HG03159 (cell line): ENCODE data around the gene FAM156B.
"Not testable (repeated sequence)": the region's sequence is repeated elsewhere in the genome, so short reads cannot be mapped to it uniquely, and the experiment has no call there.

Experiments
- ATAC-seq: cut with Tn5 transposase; IDR thresholded peaks from one replicate; pipeline ENCODE4 v1.9.1; 2021; ENCODE audit warnings: mild to moderate bottlenecking, moderate library complexity; ENCODE audit not compliant: unreplicated experiment

Gene FAM156B, protein sequence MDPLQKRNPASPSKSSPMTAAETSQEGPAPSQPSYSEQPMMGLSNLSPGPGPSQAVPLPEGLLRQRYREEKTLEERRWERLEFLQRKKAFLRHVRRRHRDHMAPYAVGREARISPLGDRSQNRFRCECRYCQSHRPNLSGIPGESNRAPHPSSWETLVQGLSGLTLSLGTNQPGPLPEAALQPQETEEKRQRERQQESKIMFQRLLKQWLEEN

DNA sequence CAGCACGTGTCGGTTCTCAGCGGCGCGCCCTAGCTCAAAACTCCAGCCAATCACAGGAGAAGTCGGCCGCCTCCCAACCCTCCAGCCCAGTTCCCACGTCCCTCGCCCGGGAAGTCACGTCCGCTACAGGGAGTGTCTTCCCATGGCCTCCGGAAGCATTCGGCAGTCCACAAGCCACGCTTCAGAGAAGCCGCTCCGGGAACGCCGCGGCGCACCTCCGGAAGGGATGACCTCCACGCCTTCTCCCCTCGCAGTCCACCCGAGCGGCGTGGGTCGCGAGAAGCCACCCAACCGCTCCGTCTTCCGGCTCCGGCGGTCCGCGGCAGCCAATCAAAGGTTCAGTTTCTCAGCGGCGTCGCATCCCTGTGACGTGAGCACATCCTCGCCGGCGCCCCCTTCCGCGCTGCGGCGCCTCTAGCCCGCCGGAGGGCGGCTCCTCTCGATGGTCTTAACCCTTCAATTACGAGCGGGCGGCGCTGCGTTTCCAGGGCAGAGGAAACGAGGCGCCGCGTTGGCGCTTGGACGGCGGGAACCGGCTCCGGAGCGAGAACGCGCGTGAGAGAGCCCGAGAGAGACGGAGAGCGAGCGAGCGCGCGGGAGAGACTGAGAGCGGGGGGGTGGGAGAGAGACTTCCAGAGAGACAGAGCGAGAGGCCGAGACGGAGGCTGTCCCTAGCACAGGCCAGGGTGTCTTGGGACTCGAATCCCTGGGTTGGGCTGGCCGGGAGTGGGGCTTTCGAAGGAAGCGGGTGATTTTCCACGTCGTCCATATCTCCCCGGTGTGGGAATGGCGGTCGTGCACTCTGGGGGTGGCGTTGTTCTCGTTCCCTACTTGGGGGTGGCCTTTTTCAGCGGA is at the start of gene FAM156B:
Gene FAM156B, plus strand, starts transcription at position 476 of the 855 bp plus-strand sequence. CDS start 9,896 bp downstream, outside the sequence.
- ATAC-seq, result peak; percentile 80

DNA sequence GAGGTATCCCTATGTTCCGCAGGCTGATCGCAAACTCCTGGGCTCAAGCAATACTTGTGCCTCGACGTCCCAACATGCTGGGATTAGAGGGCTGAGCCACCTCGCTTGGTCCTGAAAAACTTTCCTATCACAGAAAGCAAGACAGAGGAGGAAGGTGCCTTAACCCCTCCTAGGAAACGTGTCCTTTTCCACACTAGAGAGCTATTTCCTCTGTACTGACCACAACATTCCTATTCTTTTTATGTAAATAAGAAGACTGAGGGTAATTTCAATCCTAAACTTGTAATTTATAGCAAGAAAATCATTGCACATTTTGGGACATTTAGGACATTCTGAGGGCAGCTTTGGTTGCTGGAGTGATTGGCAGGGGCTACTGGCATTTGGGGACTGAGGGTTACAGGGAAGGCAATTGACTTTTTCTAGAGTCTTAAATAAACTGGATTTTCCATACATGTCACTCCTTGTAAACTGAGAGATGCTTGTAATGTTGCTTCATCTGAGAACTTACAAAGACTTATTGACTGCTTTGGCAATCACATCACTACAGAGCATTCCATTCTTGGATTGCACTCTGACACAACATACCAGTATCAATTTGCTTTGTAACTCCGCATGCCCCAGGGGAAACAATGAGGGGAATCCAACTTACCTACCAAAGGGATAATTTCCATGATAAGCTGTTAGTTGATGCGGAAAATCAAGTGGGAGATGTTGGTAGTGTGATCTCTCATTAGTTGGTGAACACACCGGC is 44.8 kb upstream of the FAM156B start:
- ATAC-seq, result no peak

DNA sequence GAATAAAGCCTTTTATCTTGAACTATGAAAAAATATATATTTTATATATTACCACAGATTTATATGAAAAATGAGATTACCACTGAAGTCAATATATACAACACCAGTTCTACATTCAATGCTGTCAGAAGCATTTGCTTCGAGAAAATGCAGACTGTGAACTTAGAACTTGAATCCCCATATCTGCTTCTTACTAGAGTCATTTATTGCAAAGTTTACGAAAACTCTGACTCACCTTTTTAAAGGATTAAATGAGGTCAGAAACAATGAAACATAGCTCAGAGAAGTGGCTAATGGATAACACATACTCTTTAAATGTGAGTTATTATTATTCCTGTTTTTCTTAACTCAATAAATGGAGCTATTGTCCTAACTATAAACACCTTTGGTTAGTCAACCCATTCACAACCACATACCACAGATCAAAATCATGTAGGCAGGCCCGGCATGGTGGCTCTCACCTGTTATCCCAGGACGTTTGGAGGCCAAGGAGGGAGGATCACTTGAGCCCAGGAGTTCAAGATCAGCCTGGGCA is 40.1 kb upstream of the FAM156B start:
- not testable (repeated sequence) for ATAC-seq

GRCh38 chrX:52865343-52865998 is 31.7 kb upstream of the FAM156B start:
- no peak for ATAC-seq

DNA sequence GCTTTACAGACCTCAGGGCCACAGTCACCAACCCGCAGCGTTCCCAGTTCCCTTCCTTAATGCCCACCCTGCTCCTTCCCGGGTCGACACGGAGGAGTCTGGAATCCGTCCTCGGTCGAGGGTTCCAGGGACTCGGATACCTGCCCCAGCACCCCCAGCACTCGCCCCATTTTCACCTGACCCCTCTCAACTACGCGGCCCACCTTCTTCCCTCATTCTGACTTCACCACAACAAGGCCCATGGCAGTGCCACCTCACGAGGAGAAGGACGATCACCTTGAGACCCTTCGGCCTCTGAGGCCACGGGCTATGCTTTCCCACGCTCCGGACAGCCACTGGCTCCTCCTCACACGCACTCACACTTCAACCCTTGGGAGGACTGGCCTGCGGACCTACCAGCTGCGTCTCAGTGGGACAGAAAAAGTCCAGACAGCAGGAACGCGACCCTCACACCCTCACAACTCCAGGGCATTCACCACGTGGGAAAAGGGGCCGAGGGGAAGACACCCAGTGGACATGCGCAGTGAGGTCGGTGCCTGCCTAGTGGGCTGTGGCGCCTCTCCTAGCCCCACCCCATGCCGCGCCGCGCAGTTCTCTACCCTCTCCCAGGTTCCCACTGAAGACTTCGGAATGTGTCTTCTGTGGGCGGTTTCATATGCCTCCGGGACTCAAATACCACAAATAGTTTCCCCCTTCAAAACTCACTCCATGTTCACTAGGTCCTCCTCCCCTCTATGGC is 29.4 kb upstream of the FAM156B start, which contains the start of gene XAGE3:
Gene XAGE3, minus strand, starts transcription at position 474 of the 739 bp plus-strand sequence. CDS start 950 bp downstream, outside the sequence.
- no peak for ATAC-seq

DNA sequence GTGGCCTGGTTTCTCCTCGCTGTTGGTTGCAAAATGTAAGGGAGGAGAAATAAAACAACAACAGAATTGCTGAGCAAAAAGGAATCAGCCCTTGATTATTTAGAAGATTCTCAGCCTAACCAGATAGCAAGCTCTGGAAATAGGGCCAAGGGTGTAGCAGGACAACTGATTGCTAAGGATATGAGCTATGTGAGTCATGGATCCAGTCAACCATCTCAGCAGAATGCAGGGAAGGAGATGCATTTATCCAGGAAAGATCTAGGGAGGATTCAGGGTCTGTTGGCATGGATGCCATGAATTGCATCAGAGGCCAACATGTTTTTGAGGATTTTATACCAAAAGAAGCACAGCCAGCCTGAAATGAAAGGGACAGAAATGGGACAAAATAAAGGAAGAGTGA is 27.1 kb upstream of the FAM156B start:
- no peak for ATAC-seq

DNA sequence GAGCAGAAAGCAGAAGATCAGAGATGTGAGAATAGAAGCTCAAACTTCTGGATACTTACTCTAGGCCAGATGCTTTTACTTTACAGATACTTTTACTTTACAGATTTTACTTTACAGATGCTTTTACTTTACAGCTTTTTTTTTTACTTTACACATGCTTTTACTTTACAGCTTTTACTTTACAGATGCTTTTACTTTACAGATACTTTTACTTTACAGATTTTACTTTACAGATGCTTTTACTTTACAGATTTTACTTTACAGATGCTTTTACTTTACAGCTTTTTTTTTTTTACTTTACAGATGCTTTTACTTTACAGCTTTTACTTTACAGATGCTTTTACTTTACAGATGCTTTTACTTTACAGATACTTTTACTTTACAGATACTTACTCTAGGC is 23.3 kb upstream of the FAM156B start:
- not testable (repeated sequence) for ATAC-seq

GRCh38 chrX:52874661-52875060 is 22.5 kb upstream of the FAM156B start:
- ATAC-seq, result no peak

GRCh38 chrX:52875436-52875835 is 21.7 kb upstream of the FAM156B start:
- not testable (repeated sequence) for ATAC-seq

DNA sequence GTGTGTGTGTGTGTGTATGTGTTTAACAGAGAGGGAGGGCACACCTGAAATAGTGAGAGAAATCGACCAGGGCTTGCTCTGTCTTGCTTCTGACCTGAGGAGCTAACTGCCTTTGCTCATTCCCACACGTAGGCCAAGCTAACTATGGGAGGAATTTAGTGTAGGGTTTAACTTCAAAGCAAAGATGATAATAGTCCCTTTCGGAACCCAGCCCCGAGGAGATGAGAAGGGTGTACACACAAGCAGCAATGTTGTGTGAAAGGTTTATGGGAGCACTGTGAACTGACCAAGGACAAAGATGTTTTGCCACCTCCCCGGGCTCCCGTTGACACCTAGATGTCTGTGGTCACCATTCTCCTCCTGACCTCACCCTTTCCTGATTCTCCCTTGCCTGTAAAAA is 20.7 kb upstream of the FAM156B start:
- ATAC-seq, result not testable (repeated sequence)

DNA sequence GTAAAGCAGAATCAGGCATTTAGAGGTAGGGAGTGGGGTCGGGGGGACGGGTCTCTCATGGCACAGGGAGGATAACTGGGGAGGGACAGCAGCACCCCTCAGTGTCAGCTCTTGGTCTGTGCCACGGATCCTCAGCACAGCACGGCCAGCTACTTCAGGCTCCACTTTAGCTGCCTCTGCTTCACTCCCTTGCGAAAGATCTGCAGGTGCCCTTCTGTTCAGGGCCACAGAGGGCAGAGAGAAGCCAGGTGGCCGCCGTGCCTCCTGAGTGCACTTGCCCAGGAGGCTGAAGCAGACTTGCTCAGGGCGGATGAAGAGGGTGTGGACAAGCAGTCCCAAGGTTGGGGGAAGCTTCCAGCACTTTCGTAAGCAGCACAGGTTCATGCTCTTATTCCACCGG is 9.7 kb upstream of the FAM156B start:
- not testable (repeated sequence) for ATAC-seq

- ATAC-seq, result not testable (repeated sequence)
These were observed 9.0 kb upstream of the FAM156B start for GRCh38 chrX:52888090-52888489.

GRCh38 chrX:52896438-52896837 is 692 bp upstream of the FAM156B start:
- peak; percentile 19 for ATAC-seq

DNA sequence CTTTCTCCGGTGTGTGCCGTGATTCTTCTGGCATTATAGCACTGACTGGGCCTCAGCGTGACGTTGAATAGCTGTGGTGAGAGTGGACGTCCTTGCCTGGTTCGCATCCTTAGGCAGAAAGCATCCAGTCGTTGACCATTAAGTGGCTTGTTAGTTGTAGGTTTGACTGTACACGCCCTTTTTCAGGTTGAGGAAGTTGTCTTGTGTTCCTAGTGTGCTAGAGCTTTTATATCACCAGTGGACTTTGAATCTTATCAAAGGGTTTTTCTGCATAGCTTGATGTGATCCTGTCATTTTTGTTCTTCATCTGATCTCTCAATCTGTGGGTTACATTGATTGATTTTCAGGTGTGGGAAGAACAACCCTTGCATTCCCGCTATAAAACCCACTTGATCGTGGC is 8.4 kb downstream of the FAM156B start:
- ATAC-seq, result not testable (repeated sequence)

DNA sequence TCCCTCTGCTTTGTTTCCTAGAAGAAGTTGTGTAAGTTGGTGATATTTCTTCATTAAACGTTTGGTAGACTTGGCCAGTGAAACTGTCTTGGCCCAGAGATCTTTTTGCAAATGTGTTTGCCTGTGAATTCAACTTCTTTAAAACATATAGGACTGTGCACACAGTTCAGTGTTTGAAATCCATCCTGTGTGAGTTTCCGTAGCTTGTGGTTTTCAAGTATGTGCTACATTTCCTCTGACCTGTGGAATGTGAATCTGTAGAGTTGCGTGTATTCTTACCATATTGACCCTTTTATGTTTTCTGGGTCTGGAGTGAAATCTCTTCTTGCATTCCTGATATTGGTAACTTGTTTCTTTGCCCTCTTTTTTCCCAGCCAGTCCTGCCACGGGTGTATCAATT is 8.9 kb downstream of the FAM156B start:
- not testable (repeated sequence) for ATAC-seq

- ATAC-seq, result not testable (repeated sequence)
These were observed 10.0 kb downstream of the FAM156B start for GRCh38 chrX:52907137-52907536.

- ATAC-seq, result not testable (repeated sequence)
These were observed 10.8 kb downstream of the FAM156B start for GRCh38 chrX:52907900-52908299.

DNA sequence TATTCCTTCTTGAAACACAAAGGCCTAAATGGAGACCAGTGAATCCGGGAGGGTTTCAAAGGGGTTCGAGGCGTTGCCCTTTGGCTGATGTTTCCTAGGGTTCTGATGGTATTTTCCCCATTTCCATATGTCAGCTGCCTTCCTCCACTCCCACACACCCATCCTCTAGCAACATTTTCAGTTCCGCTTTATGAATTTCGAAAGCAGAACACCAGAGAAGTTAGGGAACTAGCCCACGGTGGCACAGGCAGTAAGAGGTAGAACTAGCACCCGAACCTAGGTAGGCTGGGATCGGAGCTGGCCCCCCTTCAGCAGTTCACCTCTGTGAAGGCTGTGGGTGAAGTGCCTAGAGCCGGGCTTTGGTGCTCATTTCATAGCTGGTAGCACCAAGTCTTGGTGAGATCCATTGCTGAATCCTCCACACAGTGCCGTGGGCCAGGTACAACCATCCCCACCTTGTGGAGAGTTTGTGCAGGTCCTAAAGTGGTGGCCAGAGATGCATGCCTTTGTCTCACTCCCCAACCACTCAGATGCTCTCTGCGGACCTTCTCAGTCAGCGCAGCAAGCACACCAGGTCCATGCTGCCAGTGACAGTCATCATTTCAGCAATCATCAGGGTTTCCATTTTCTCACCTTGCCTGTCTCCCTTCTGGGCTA is 12.3 kb downstream of the FAM156B start:
- ATAC-seq, result not testable (repeated sequence)

DNA sequence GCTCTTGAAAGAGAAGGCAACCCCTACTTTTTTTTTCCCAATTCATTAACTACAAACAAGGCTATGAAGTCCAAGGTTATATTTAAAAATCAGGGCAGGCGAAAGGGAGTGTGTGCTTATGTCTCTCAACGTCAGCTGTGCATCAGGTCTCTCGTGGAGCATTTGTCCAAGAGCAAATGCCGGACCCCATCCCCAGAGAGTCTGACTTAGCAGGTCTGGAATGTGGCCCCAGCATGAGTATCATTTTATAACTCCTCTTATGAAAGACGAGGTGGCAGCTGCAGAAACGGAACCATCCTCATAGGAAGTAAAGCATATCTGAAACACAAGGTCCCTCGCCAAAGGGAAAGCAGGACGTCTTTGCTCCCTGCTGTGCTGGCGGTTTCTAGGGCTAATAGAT is 16.6 kb downstream of the FAM156B start:
- not testable (repeated sequence) for ATAC-seq
